NT2/D1 (cell line): Measurements from ENCODE around the gene EPB41L3.

Experiments
- DNase-seq: peaks from one replicate; pipeline ENCODE4 v3.0.0-alpha.2; 2011; ENCODE audit warnings: low read depth, low spot score
- H3K27me3 ChIP-seq: 2 replicates; pipeline ENCODE4 v1.6.0; 2011; ENCODE audit warnings: mild to moderate bottlenecking; ENCODE audit not compliant: insufficient read length, insufficient read depth
- H3K36me3 ChIP-seq: 2 replicates; pipeline ENCODE4 v1.6.1; 2011; ENCODE audit warnings: mild to moderate bottlenecking, low read length, mixed read lengths; ENCODE audit not compliant: insufficient read depth, insufficient read length
- H3K4me1 ChIP-seq: 2 replicates; pipeline ENCODE4 v1.5.1; 2011; ENCODE audit not compliant: insufficient read depth, insufficient read length
- H3K4me3 ChIP-seq: 2 replicates; pipeline ENCODE4 v1.5.1; 2011; ENCODE audit warnings: low read depth; ENCODE audit not compliant: insufficient read length
- H3K9ac ChIP-seq: 2 replicates; pipeline ENCODE4 v1.6.0; 2011; ENCODE audit warnings: low read depth; ENCODE audit not compliant: insufficient read length
- H3K9me3 ChIP-seq: 2 replicates; pipeline ENCODE4 v1.5.1; 2011; ENCODE audit warnings: mild to moderate bottlenecking, low read length; ENCODE audit not compliant: insufficient read depth
- SUZ12 ChIP-seq: IDR thresholded peaks from 2 replicates; pipeline ENCODE4 v1.6.1; 2011; ENCODE audit not compliant: insufficient read length, insufficient read depth; ENCODE audit errors: extremely low read depth
- YY1 ChIP-seq: IDR thresholded peaks from 2 replicates; pipeline ENCODE4 v1.6.1; 2011; ENCODE audit not compliant: insufficient read length, insufficient read depth
- ZNF274 ChIP-seq: IDR thresholded peaks from 2 replicates; pipeline ENCODE4 v1.6.1; 2011; ENCODE audit warnings: mild to moderate bottlenecking, low read depth, low read length

The EPB41L3 gene

GRCh38 chr18:5510135-5510846 lies 33.5 kb downstream of the EPB41L3 start:
- Histone ChIP-seq H3K4me1 (no peaks in the 10 kb centered on the region), H3K4me3 (no peak overlapping the region), H3K36me3 (no peaks in the 10 kb centered on the region), H3K9me3 (no peaks in the 10 kb centered on the region), H3K27me3 (no peaks in the 10 kb centered on the region), H3K9ac (no peak overlapping the region)
- no peak for TF ChIP-seq SUZ12
- no peak for TF ChIP-seq YY1
- DNase-seq: no peak

- Histone ChIP-seq H3K9me3 (no peaks in the 10 kb centered on the region), H3K4me1 (no peaks in the 10 kb centered on the region), H3K9ac (no peak overlapping the region), H3K4me3 (no peak overlapping the region), H3K36me3 (no peaks in the 10 kb centered on the region), H3K27me3 (no peaks in the 10 kb centered on the region)
- TF ChIP-seq SUZ12 (no peak), YY1 (no peak)
- no peak for DNase-seq
Measured at GRCh38 chr18:5508821-5509220, 35.0 kb downstream of the EPB41L3 start.

- Histone ChIP-seq H3K4me3 (no peak overlapping the region), H3K9me3 (no peaks in the 10 kb centered on the region), H3K36me3 (no peaks in the 10 kb centered on the region), H3K4me1 (no peaks in the 10 kb centered on the region), H3K27me3 (no peaks in the 10 kb centered on the region), H3K9ac (no peak overlapping the region)
- DNase-seq: no peak
- TF ChIP-seq SUZ12: no peak
- no peak for TF ChIP-seq YY1
- no peak for TF ChIP-seq ZNF274
Measured at GRCh38 chr18:5507756-5508155, 36.0 kb downstream of the EPB41L3 start.

GRCh38 chr18:5506174-5506573 lies 37.6 kb downstream of the EPB41L3 start:
- no peak overlapping the region for H3K9ac ChIP-seq
- TF ChIP-seq ZNF274 (no peak), YY1 (no peak), SUZ12 (no peak)

GRCh38 chr18:5503740-5504139 lies 40.1 kb downstream of the EPB41L3 start:
- no peak overlapping the region for H3K9ac ChIP-seq

More at GRCh38 chr18:5506174-5506573, 37.6 kb downstream of the EPB41L3 start:
- no peak for DNase-seq
- no peak overlapping the region for H3K4me3 ChIP-seq
- H3K9me3 ChIP-seq: no peaks in the 10 kb centered on the region
- no peaks in the 10 kb centered on the region for H3K27me3 ChIP-seq
- H3K4me1 ChIP-seq: no peaks in the 10 kb centered on the region
- H3K36me3 ChIP-seq: no peaks in the 10 kb centered on the region

GRCh38 chr18:5500158-5500939 lies 43.4 kb downstream of the EPB41L3 start:
- Histone ChIP-seq H3K4me1 (no peaks in the 10 kb centered on the region), H3K9me3 (no peaks in the 10 kb centered on the region), H3K36me3 (no peaks in the 10 kb centered on the region), H3K27me3 (no peaks in the 10 kb centered on the region), H3K4me3 (no peak overlapping the region), H3K9ac (no peak overlapping the region)
- TF ChIP-seq YY1: no peak
- no peak for TF ChIP-seq ZNF274
- TF ChIP-seq SUZ12: no peak
- no peak for DNase-seq

More at GRCh38 chr18:5503740-5504139, 40.1 kb downstream of the EPB41L3 start:
- Histone ChIP-seq H3K4me3 (no peak overlapping the region), H3K4me1 (no peaks in the 10 kb centered on the region), H3K36me3 (no peaks in the 10 kb centered on the region), H3K27me3 (no peaks in the 10 kb centered on the region), H3K9me3 (no peaks in the 10 kb centered on the region)
- no peak for TF ChIP-seq YY1
- no peak for TF ChIP-seq SUZ12
- TF ChIP-seq ZNF274: no peak
- no peak for DNase-seq

- Histone ChIP-seq H3K4me3 (no peak overlapping the region), H3K36me3 (no peaks in the 10 kb centered on the region), H3K9me3 (no peaks in the 10 kb centered on the region), H3K9ac (no peak overlapping the region), H3K27me3 (no peaks in the 10 kb centered on the region), H3K4me1 (no peaks in the 10 kb centered on the region)
- DNase-seq: no peak
- no peak for TF ChIP-seq SUZ12
- TF ChIP-seq YY1: no peak
Measured at GRCh38 chr18:5498452-5498851, 45.3 kb downstream of the EPB41L3 start.
